HCT116 (cell line): ENCODE data around the gene FOXJ1. TPM values are rescaled to one million over a fixed set of nuclear protein-coding genes. Genes with fewer than 3 reads are reported as not detected.

ENCODE experiments used
- ATAC-seq: fragments of 200-7000 bp; cut with Tn5 transposase; 2 replicates; pipeline ENCODE4 v1.9.1; 2020; ENCODE audit warnings: mild to moderate bottlenecking, moderate library complexity
- BruUV-seq: library from RNA; stranded (reverse); fragments of 400-500 nt; replicated peaks from 2 replicates; lab custom pipeline; 2021; lab: Mats Ljungman, UMichigan
- CTCF ChIA-PET: fragments of 300-600 bp; sonication (Branson Sonifier 250); formaldehyde crosslinking; loops from one replicate; lab custom pipeline; 2021; ENCODE audit warnings: antibody characterized with exemption; lab: Charles Lee
- POLR2A ChIA-PET: fragments of 300-600, 350-600 bp; sonication (Branson Sonifier 250); formaldehyde crosslinking; loops from one replicate; lab custom pipeline; 2021; ENCODE audit warnings: antibody characterized with exemption; lab: Charles Lee
- RAD21 ChIA-PET, 2 experiments: fragments of 300-600 bp; sonication (Branson Sonifier 250); formaldehyde crosslinking; loops; one replicate each; lab custom pipeline; 2023; ENCODE audit warnings: low total read pairs in 2 of 2; ENCODE audit not compliant: uncharacterized antibody in 2 of 2, unreplicated experiment in 2 of 2, low non-redundant PET in 1 of 2; lab: Charles Lee
- DNase-seq: peaks from one replicate; pipeline ENCODE4 v3.0.0-alpha.2; 2010; ENCODE audit warnings: low read depth, low spot score
- H2AFZ ChIP-seq: fragments of 200-600 bp; shearing (Covaris generic), sonication (generic); 2 replicates; pipeline ENCODE4 v1.6.1; 2017; ENCODE audit warnings: low read depth, mixed run types, mixed read lengths, antibody characterized with exemption, low read length; ENCODE audit not compliant: poor library complexity, severe bottlenecking
- H3K27ac ChIP-seq: 2 replicates; pipeline ENCODE4 v1.5.1; 2012; ENCODE audit warnings: low read depth, low read length
- H3K27me3 ChIP-seq: fragments of 200-600 bp; sonication (generic); 2 replicates; pipeline ENCODE4 v1.6.1; 2016; ENCODE audit warnings: mixed run types, low read length, mixed read lengths; ENCODE audit not compliant: insufficient read depth
- H3K36me3 ChIP-seq, 2 experiments: fragments of 200-500 bp in 1 of 2; fragments of 200-600 bp in 1 of 2; sonication (Bioruptor generic) in 1 of 2; sonication (generic) in 1 of 2; 2 replicates each; pipeline versions ENCODE4 v1.5.1 to v1.6.1; 2014 to 2016; ENCODE audit warnings: low read length in 2 of 2, inconsistent platforms in 1 of 2, mixed read lengths in 1 of 2, mixed run types in 1 of 2; ENCODE audit not compliant: insufficient read depth in 2 of 2, control insufficient read depth in 1 of 2
- H3K4me1 ChIP-seq, 2 experiments: fragments of 200-600 bp in 1 of 2; sonication (generic) in 1 of 2; 2 replicates each; pipeline versions ENCODE4 v1.5.1 to v1.6.1; 2012 to 2017; ENCODE audit warnings: low read length in 2 of 2, inconsistent platforms in 1 of 2, mild to moderate bottlenecking in 1 of 2, mixed read lengths in 1 of 2, mixed run types in 1 of 2, moderate library complexity in 1 of 2; ENCODE audit not compliant: insufficient read depth in 2 of 2, control insufficient read depth in 1 of 2
- H3K4me2 ChIP-seq: fragments of 200-600 bp; sonication (generic); 2 replicates; pipeline ENCODE4 v1.6.1; 2017; ENCODE audit warnings: mixed run types, low read length, mixed read lengths
- H3K4me3 ChIP-seq, 2 experiments: fragments of 200-600 bp in 1 of 2; sonication (generic) in 1 of 2; replicated peaks in 1 of 2; 2 replicates each; pipeline ENCODE4 v1.5.1; 2011 to 2016; ENCODE audit warnings: low read length in 2 of 2, control low read depth in 1 of 2, low read depth in 1 of 2, mild to moderate bottlenecking in 1 of 2, mixed read lengths in 1 of 2, mixed run types in 1 of 2
- H3K79me2 ChIP-seq: fragments of 200-600 bp; sonication (generic); 2 replicates; pipeline ENCODE4 v1.6.1; 2017; ENCODE audit warnings: mild to moderate bottlenecking, mixed run types, low read length, moderate library complexity, mixed read lengths; ENCODE audit not compliant: insufficient read depth
- H3K9ac ChIP-seq: fragments of 200-600 bp; sonication (generic); 2 replicates; pipeline ENCODE4 v1.6.1; 2016; ENCODE audit warnings: low read length, mixed read lengths
- H3K9me2 ChIP-seq: fragments of 200-600 bp; sonication (generic), shearing (Covaris generic); 2 replicates; pipeline ENCODE4 v1.6.1; 2017; ENCODE audit warnings: mixed run types, mild to moderate bottlenecking, moderate library complexity; ENCODE audit not compliant: insufficient read depth
- H3K9me3 ChIP-seq, 2 experiments: fragments of 200-500 bp in 1 of 2; fragments of 200-600 bp in 1 of 2; sonication (Bioruptor generic) in 1 of 2; sonication (generic) in 1 of 2; 2 replicates each; pipeline ENCODE4 v1.6.1; 2014 to 2017; ENCODE audit warnings: low read length in 2 of 2, mixed read lengths in 2 of 2, inconsistent platforms in 1 of 2, low read depth in 1 of 2, mild to moderate bottlenecking in 1 of 2, mixed run types in 1 of 2, moderate library complexity in 1 of 2; ENCODE audit not compliant: control insufficient read depth in 1 of 2, insufficient read depth in 1 of 2
- H4K20me1 ChIP-seq: fragments of 200-600 bp; sonication (generic), shearing (Covaris generic); 2 replicates; pipeline ENCODE4 v1.6.1; 2017; ENCODE audit warnings: mixed run types, mild to moderate bottlenecking, moderate library complexity; ENCODE audit not compliant: insufficient read depth
- ATF3 ChIP-seq: IDR thresholded peaks from 2 replicates; pipeline ENCODE4 v1.6.1; 2012
- CBX3 ChIP-seq: IDR thresholded peaks from 2 replicates; pipeline ENCODE4 v1.6.1; 2012; ENCODE audit warnings: low read depth
- EZH2 ChIP-seq: fragments of 200-600 bp; sonication (generic); IDR thresholded peaks from 2 replicates; pipeline ENCODE4 v1.6.1; 2017; ENCODE audit warnings: antibody characterized with exemption, mixed run types
- FOSL1 ChIP-seq: IDR thresholded peaks from 2 replicates; pipeline ENCODE4 v1.6.1; 2012; ENCODE audit warnings: low read depth
- JUND ChIP-seq: IDR thresholded peaks from 2 replicates; pipeline ENCODE4 v1.6.1; 2012
- MAX ChIP-seq: IDR thresholded peaks from 2 replicates; pipeline ENCODE4 v1.6.1; 2012
- POLR2A ChIP-seq: IDR thresholded peaks from 2 replicates; pipeline ENCODE4 v1.7.0; 2011; ENCODE audit warnings: borderline replicate concordance; ENCODE audit not compliant: insufficient read depth, insufficient read length; ENCODE audit errors: extremely low read depth
- POLR2AphosphoS5 ChIP-seq: IDR thresholded peaks from 2 replicates; pipeline ENCODE4 v1.6.1; 2011; ENCODE audit warnings: mild to moderate bottlenecking, low read depth, low read length, moderate library complexity
- RAD21 ChIP-seq: IDR thresholded peaks from 2 replicates; pipeline ENCODE4 v1.6.1; 2012; ENCODE audit warnings: low read depth, mild to moderate bottlenecking
- REST ChIP-seq: IDR thresholded peaks from 2 replicates; pipeline ENCODE4 v1.6.1; 2012; ENCODE audit warnings: low read depth
- SIN3A ChIP-seq: IDR thresholded peaks from 2 replicates; pipeline ENCODE4 v1.6.1; 2012; ENCODE audit warnings: low read depth
- SP1 ChIP-seq: IDR thresholded peaks from 2 replicates; pipeline ENCODE4 v1.6.1; 2012; ENCODE audit warnings: low read depth
- SRF ChIP-seq: IDR thresholded peaks from 2 replicates; pipeline ENCODE4 v1.6.1; 2012; ENCODE audit warnings: low read depth
- TCF7L2 ChIP-seq: IDR thresholded peaks from 2 replicates; pipeline ENCODE4 v1.7.0; 2011; ENCODE audit warnings: borderline replicate concordance, inconsistent platforms; ENCODE audit not compliant: insufficient read depth, insufficient read length; ENCODE audit errors: extremely low read depth
- ZNF274 ChIP-seq: fragments of 200-500 bp; sonication (Bioruptor generic); IDR thresholded peaks from 2 replicates; pipeline ENCODE4 v1.6.1; 2014; ENCODE audit warnings: mild to moderate bottlenecking, low read depth, low read length, inconsistent platforms
- intact Hi-C: fragments of 100-400 bp; cut with micrococcal nuclease; formaldehyde crosslinking; loops from 2 replicates; pipeline ENCODE4 v1.10.0; 2022
- total RNA-seq: library from RNA; stranded (reverse); gene quantifications from one replicate; pipeline ENCODE4 v1.2.1, GENCODE V29; 2021; ENCODE audit not compliant: unreplicated experiment

FOXJ1 gene
- total RNA-seq, 1 experiment from 2014 or later, result 0.61 TPM

GRCh38 chr17:76090517-76091129 lies 50.4 kb downstream of the FOXJ1 start:
- Histone ChIP-seq H4K20me1 (no peaks in the 10 kb centered on the region), H3K27ac (no peak overlapping the region), H3K27me3 (no peaks in the 10 kb centered on the region), H2AFZ (no peak overlapping the region), H3K9ac (no peak overlapping the region), H3K4me2 (no peak overlapping the region), H3K9me3 (no peaks in the 10 kb centered on the region), H3K79me2 (no peaks in the 10 kb centered on the region; the same call in 1 of the 2 replicates), H3K4me1 (peaks cover 11 to 15% of the 10 kb centered on the region in 2 experiments), H3K9me2 (no peaks in the 10 kb centered on the region), H3K36me3 (peaks cover 27 to 40% of the 10 kb centered on the region in 2 experiments; a peak in 3 of 4 replicates), H3K4me3 (no peak overlapping the region)
- no peak for TF ChIP-seq SP1
- ChIA-PET CTCF (no interaction called here), RAD21 (no interaction called here), POLR2A (no interaction called here)
- DNase-seq, result no peak
- intact Hi-C loops, result no loop called here
- no peak for ATAC-seq
- BruUV-seq, result no TSS peak

GRCh38 chr17:76089680-76090516 lies 51.1 kb downstream of the FOXJ1 start:
- Histone ChIP-seq H3K4me2 (no peak overlapping the region), H3K4me1 (peaks cover 4 to 8% of the 10 kb centered on the region in 2 experiments), H3K79me2 (no peaks in the 10 kb centered on the region; the same call in 1 of the 2 replicates), H3K9me3 (no peaks in the 10 kb centered on the region), H3K27ac (no peak overlapping the region), H3K9me2 (no peaks in the 10 kb centered on the region), H3K36me3 (peaks cover 33 to 44% of the 10 kb centered on the region in 2 experiments; a peak in 3 of 4 replicates), H3K27me3 (no peaks in the 10 kb centered on the region), H2AFZ (no peak overlapping the region), H3K9ac (no peak overlapping the region), H4K20me1 (no peaks in the 10 kb centered on the region), H3K4me3 (no peak overlapping the region)
- BruUV-seq, result no TSS peak
- ATAC-seq, result no peak
- ChIA-PET CTCF (interaction anchor here (1.2 kb wide), 1 partner anchor 76 kb away, joined by 4 read pairs; no protein-coding TSS in a partner anchor), POLR2A (no interaction called here), RAD21 (no interaction called here)
- intact Hi-C loops, result no loop called here
- no peak for DNase-seq
- TF ChIP-seq REST, result no peak
- no peak for TF ChIP-seq SRF
- TF ChIP-seq CBX3, result no peak
- no peak for TF ChIP-seq JUND
- TF ChIP-seq POLR2A, result no peak
- no peak for TF ChIP-seq SIN3A
- TF ChIP-seq TCF7L2, result no peak
- no peak for TF ChIP-seq FOSL1
- no peak for TF ChIP-seq MAX
- TF ChIP-seq ATF3, result no peak
- TF ChIP-seq POLR2AphosphoS5, result no peak
- no peak for TF ChIP-seq ZNF274
- no peak for TF ChIP-seq EZH2
- TF ChIP-seq RAD21, result no peak
